Astrocyte (in vitro differentiated cells and primary cell): ENCODE results near the gene PSMB1. TPM values are rescaled to one million over a fixed set of nuclear protein-coding genes. Genes with fewer than 3 reads are reported as not detected.

Source experiments
- DNase-seq: peaks from one replicate; pipeline ENCODE4 v3.0.0-alpha.2; 2010; ENCODE audit warnings: low read depth
- FAIRE-seq: peaks from 2 replicates; lab custom pipeline; 2011; peaks lifted over from hg19 to GRCh38; lab: Jason Lieb, UNC
- H2AFZ ChIP-seq: 2 replicates; pipeline ENCODE4 v1.6.0; 2012; ENCODE audit warnings: low read depth, low read length, inconsistent platforms
- H3K27ac ChIP-seq: 2 replicates; pipeline ENCODE4 v1.5.1; 2011; ENCODE audit warnings: low read depth, low read length, inconsistent platforms
- H3K27me3 ChIP-seq: 2 replicates; pipeline ENCODE4 v1.6.0; 2011; ENCODE audit warnings: low read length, inconsistent platforms; ENCODE audit not compliant: insufficient read depth
- H3K36me3 ChIP-seq: 2 replicates; pipeline ENCODE4 v1.5.1; 2011; ENCODE audit warnings: low read length, inconsistent platforms; ENCODE audit not compliant: insufficient read depth
- H3K4me1 ChIP-seq: 2 replicates; pipeline ENCODE4 v1.5.1; 2011; ENCODE audit warnings: low read length, inconsistent platforms; ENCODE audit not compliant: insufficient read depth
- H3K4me2 ChIP-seq: 2 replicates; pipeline ENCODE4 v1.6.0; 2012; ENCODE audit warnings: low read length, inconsistent platforms
- H3K4me3 ChIP-seq: 2 replicates; pipeline ENCODE4 v1.5.1; 2011; ENCODE audit warnings: low read depth, mild to moderate bottlenecking, low read length, inconsistent platforms; ENCODE audit not compliant: insufficient read depth
- H3K79me2 ChIP-seq: 2 replicates; pipeline ENCODE4 v1.6.0; 2012; ENCODE audit warnings: mild to moderate bottlenecking, low read length, inconsistent platforms; ENCODE audit not compliant: insufficient read depth
- H3K9ac ChIP-seq: 2 replicates; pipeline ENCODE4 v1.6.0; 2012; ENCODE audit warnings: mild to moderate bottlenecking, low read length, inconsistent platforms
- H3K9me3 ChIP-seq: 2 replicates; pipeline ENCODE4 v1.5.1; 2012; ENCODE audit warnings: low read depth, mild to moderate bottlenecking, low read length, inconsistent platforms; ENCODE audit not compliant: insufficient read depth
- H4K20me1 ChIP-seq: 2 replicates; pipeline ENCODE4 v1.6.0; 2012; ENCODE audit warnings: low read length, inconsistent platforms; ENCODE audit not compliant: insufficient read depth
- H3K27ac Mint-ChIP-seq: one replicate; pipeline ENCODE4 v1.8.0; 2021; ENCODE audit warnings: mild to moderate bottlenecking, mixed read lengths; ENCODE audit not compliant: unreplicated experiment
- H3K27me3 Mint-ChIP-seq: one replicate; pipeline ENCODE4 v1.8.0; 2021; ENCODE audit warnings: low read depth, mixed read lengths; ENCODE audit not compliant: unreplicated experiment
- H3K36me3 Mint-ChIP-seq: one replicate; pipeline ENCODE4 v1.8.0; 2021; ENCODE audit warnings: low read depth, mixed read lengths; ENCODE audit not compliant: unreplicated experiment
- H3K4me1 Mint-ChIP-seq: one replicate; pipeline ENCODE4 v1.8.0; 2021; ENCODE audit warnings: low read depth, mixed read lengths; ENCODE audit not compliant: unreplicated experiment
- H3K4me3 Mint-ChIP-seq: one replicate; pipeline ENCODE4 v1.8.0; 2021; ENCODE audit warnings: mild to moderate bottlenecking, moderate library complexity, mixed read lengths; ENCODE audit not compliant: unreplicated experiment
- H3K9me3 Mint-ChIP-seq: one replicate; pipeline ENCODE4 v1.8.0; 2021; ENCODE audit warnings: mild to moderate bottlenecking, mixed read lengths; ENCODE audit not compliant: unreplicated experiment
- EZH2 ChIP-seq: IDR thresholded peaks from 2 replicates; pipeline ENCODE4 v1.6.1; 2012; ENCODE audit warnings: mild to moderate bottlenecking, low read length, inconsistent platforms; ENCODE audit not compliant: insufficient read depth
- total RNA-seq: library from RNA; stranded (reverse); gene quantifications from 2 replicates; pipeline ENCODE4 v1.2.1, GENCODE V29; 2021
- TF ChIP-seq, protein P1 (sequence below): IDR thresholded peaks from 2 replicates; pipeline ENCODE4 v1.5.1; 2011; ENCODE audit warnings: low read depth, mild to moderate bottlenecking, inconsistent platforms, low read length, moderate library complexity; ENCODE audit not compliant: insufficient read depth

Gene PSMB1
- total RNA-seq, 1 donor from 2014 or later: 192 TPM

DNA sequence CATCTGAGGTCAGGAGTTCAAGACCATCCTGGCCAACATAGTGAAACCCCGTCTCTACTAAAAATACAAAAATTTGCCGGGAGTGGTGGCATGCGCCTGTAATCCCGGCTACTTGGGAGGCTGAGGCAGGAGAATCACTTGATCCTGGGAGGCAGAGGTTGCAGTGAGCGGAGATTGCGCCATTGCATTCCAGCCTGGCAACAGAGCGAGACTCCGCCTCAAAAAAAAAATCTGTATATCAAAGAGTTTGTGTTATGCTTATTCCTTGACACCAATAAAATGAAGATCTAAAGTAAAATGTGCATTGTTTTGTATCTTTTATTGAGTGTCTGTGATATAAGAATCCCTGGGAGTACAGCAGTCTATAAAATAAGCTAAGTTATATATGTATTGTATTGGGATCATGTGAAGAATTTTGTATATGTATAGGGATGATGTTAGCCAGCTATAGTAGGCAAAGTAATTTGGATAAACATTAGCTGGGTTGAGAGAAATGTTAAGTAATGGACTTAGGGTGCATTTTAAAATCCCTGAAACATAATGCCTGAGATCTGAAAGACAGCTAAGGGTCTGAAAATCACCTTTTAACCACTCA lies 11.9 kb upstream of the PSMB1 start:
- Mint-ChIP-seq H3K27ac (no peak overlapping the region), H3K36me3 (peaks cover 2% of the 10 kb centered on the region), H3K27me3 (no peaks in the 10 kb centered on the region), H3K4me3 (no peak overlapping the region), H3K9me3 (no peaks in the 10 kb centered on the region), H3K4me1 (no peaks in the 10 kb centered on the region)
- Histone ChIP-seq H3K79me2 (peaks cover 25% of the 10 kb centered on the region), H3K27ac (no peak overlapping the region), H3K9me3 (no peaks in the 10 kb centered on the region), H3K36me3 (peaks cover 44% of the 10 kb centered on the region), H3K9ac (no peak overlapping the region), H2AFZ (no peak overlapping the region), H4K20me1 (peaks cover 2% of the 10 kb centered on the region), H3K4me2 (no peak overlapping the region), H3K4me1 (no peaks in the 10 kb centered on the region), H3K27me3 (no peaks in the 10 kb centered on the region), H3K4me3 (no peak overlapping the region)
- TF ChIP-seq EZH2: no peak
- TF ChIP-seq, protein P1, sequence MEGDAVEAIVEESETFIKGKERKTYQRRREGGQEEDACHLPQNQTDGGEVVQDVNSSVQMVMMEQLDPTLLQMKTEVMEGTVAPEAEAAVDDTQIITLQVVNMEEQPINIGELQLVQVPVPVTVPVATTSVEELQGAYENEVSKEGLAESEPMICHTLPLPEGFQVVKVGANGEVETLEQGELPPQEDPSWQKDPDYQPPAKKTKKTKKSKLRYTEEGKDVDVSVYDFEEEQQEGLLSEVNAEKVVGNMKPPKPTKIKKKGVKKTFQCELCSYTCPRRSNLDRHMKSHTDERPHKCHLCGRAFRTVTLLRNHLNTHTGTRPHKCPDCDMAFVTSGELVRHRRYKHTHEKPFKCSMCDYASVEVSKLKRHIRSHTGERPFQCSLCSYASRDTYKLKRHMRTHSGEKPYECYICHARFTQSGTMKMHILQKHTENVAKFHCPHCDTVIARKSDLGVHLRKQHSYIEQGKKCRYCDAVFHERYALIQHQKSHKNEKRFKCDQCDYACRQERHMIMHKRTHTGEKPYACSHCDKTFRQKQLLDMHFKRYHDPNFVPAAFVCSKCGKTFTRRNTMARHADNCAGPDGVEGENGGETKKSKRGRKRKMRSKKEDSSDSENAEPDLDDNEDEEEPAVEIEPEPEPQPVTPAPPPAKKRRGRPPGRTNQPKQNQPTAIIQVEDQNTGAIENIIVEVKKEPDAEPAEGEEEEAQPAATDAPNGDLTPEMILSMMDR: no peak
- FAIRE-seq (no peak), DNase-seq (no peak)

DNA sequence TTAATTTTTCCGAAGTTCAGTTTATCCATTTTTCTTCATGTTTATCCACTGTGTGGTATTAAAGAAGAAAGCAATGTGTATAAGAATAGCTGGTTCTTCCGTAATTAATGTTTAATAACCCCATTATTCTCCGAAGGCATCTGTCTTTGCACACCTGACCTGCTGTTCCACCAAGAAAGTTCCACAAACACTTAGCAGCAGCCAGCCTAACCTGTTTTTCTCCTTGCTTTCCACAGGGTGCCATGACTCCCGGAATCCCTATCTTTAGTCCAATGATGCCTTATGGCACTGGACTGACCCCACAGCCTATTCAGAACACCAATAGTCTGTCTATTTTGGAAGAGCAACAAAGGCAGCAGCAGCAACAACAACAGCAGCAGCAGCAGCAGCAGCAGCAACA lies 8.4 kb upstream of the PSMB1 start:
- no peak for TF ChIP-seq EZH2
- TF ChIP-seq, protein P1: no peak
- Histone ChIP-seq H4K20me1 (peaks cover 10% of the 10 kb centered on the region), H3K36me3 (peaks cover 28% of the 10 kb centered on the region), H3K27ac (no peak overlapping the region), H3K27me3 (no peaks in the 10 kb centered on the region), H3K4me1 (no peaks in the 10 kb centered on the region), H2AFZ (no peak overlapping the region), H3K4me3 (no peak overlapping the region), H3K79me2 (peaks cover 44% of the 10 kb centered on the region), H3K9me3 (no peaks in the 10 kb centered on the region), H3K9ac (no peak overlapping the region), H3K4me2 (no peak overlapping the region)
- DNase-seq (no peak), FAIRE-seq (no peak)
- Mint-ChIP-seq H3K4me1 (no peaks in the 10 kb centered on the region), H3K27me3 (no peaks in the 10 kb centered on the region), H3K9me3 (no peaks in the 10 kb centered on the region), H3K36me3 (peaks cover 4% of the 10 kb centered on the region), H3K4me3 (no peak overlapping the region), H3K27ac (no peak overlapping the region)

DNA sequence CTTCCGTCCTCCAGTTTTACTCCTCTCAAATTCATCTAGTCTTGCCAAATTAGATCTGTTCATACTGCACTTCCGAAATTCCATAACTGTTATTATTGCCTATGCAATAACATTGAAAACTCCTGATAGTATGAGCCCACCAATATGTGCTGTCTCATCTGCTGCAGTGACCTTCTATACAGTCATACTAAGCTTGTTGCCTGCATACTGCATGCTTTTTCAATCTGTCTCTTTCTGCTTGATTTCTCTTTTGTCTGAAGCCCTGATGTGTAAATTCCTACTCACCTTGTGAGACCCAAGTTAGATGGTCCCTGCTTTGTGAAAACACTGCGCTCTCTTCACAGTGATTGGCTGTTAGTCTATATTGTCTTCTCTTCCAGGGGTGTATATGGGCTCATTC lies 2.2 kb upstream of the PSMB1 start:
- Mint-ChIP-seq H3K36me3 (peaks cover 2% of the 10 kb centered on the region), H3K9me3 (no peaks in the 10 kb centered on the region), H3K27me3 (no peaks in the 10 kb centered on the region), H3K4me1 (peaks cover 10% of the 10 kb centered on the region), H3K27ac (no peak overlapping the region), H3K4me3 (no peak overlapping the region)
- FAIRE-seq (no peak), DNase-seq (no peak)
- TF ChIP-seq, protein P1: no peak
- no peak for TF ChIP-seq EZH2
- Histone ChIP-seq H3K9me3 (no peaks in the 10 kb centered on the region), H3K4me1 (peaks cover 20% of the 10 kb centered on the region), H3K4me2 (peak overlapping the region; percentile 96), H3K27ac (no peak overlapping the region), H3K36me3 (no peaks in the 10 kb centered on the region), H3K79me2 (peaks cover 73% of the 10 kb centered on the region), H3K9ac (peak overlapping the region; percentile 97), H4K20me1 (peaks cover 36% of the 10 kb centered on the region), H3K4me3 (peak overlapping the region; percentile 91), H3K27me3 (no peaks in the 10 kb centered on the region), H2AFZ (no peak overlapping the region)
